ENCODE data around the gene C1orf210.

Gene C1orf210

DNA sequence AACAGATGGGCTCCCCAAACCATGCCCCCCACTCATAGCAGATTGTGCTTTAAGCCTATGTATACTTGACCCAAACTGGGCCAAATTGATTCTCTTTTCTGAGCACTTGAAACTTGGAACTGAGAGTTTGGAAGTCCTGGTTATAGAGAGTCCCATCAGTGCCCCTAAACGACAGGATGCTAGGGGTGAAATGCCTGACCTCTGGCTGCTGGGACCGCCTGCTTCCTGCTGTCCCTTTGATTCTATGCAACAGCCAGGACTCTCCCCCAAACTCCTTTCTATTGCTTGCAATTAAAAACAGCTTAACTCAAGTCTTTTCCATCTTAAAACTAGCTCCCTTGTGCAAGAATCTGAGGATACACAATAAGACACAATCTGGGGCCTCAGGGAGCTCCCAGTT lies 4.7 kb downstream of the C1orf210 start:
- TF ChIP-seq, protein P1, sequence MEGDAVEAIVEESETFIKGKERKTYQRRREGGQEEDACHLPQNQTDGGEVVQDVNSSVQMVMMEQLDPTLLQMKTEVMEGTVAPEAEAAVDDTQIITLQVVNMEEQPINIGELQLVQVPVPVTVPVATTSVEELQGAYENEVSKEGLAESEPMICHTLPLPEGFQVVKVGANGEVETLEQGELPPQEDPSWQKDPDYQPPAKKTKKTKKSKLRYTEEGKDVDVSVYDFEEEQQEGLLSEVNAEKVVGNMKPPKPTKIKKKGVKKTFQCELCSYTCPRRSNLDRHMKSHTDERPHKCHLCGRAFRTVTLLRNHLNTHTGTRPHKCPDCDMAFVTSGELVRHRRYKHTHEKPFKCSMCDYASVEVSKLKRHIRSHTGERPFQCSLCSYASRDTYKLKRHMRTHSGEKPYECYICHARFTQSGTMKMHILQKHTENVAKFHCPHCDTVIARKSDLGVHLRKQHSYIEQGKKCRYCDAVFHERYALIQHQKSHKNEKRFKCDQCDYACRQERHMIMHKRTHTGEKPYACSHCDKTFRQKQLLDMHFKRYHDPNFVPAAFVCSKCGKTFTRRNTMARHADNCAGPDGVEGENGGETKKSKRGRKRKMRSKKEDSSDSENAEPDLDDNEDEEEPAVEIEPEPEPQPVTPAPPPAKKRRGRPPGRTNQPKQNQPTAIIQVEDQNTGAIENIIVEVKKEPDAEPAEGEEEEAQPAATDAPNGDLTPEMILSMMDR (IDR thresholded peaks at IDR 0.05; ENCODE audit: insufficient read depth, low read depth, low read length, missing control alignments): no peak
- DNase-seq (ENCODE audit: low read depth): no peak
- no peak overlapping the region for H3K4me3 ChIP-seq (ENCODE audit: low read depth, low read length)

GRCh38 chr1:43279666-43280065 lies 5.7 kb downstream of the C1orf210 start:
- DNase-seq (ENCODE audit: low read depth): no peak
- H3K4me3 ChIP-seq (ENCODE audit: low read depth, low read length): no peak overlapping the region
- TF ChIP-seq, protein P1 (IDR thresholded peaks at IDR 0.05; ENCODE audit: insufficient read depth, low read depth, low read length, missing control alignments): no peak

GRCh38 chr1:43279161-43279560 lies 6.2 kb downstream of the C1orf210 start:
- H3K4me3 ChIP-seq (ENCODE audit: low read depth, low read length): no peak overlapping the region
- TF ChIP-seq, protein P1 (IDR thresholded peaks at IDR 0.05; ENCODE audit: insufficient read depth, low read depth, low read length, missing control alignments): no peak
- DNase-seq (ENCODE audit: low read depth): no peak

- DNase-seq (ENCODE audit: low read depth): no peak
- no peak overlapping the region for H3K4me3 ChIP-seq (ENCODE audit: low read depth, low read length)
- TF ChIP-seq, protein P1 (IDR thresholded peaks at IDR 0.05; ENCODE audit: insufficient read depth, low read depth, low read length, missing control alignments): no peak
Measured at GRCh38 chr1:43277116-43277876, 8.1 kb downstream of the C1orf210 start.

- TF ChIP-seq, protein P1 (IDR thresholded peaks at IDR 0.05; ENCODE audit: insufficient read depth, low read depth, low read length, missing control alignments): no peak
- H3K4me3 ChIP-seq (ENCODE audit: low read depth, low read length): no peak overlapping the region
Measured at GRCh38 chr1:43276673-43277072, 8.7 kb downstream of the C1orf210 start.

DNA sequence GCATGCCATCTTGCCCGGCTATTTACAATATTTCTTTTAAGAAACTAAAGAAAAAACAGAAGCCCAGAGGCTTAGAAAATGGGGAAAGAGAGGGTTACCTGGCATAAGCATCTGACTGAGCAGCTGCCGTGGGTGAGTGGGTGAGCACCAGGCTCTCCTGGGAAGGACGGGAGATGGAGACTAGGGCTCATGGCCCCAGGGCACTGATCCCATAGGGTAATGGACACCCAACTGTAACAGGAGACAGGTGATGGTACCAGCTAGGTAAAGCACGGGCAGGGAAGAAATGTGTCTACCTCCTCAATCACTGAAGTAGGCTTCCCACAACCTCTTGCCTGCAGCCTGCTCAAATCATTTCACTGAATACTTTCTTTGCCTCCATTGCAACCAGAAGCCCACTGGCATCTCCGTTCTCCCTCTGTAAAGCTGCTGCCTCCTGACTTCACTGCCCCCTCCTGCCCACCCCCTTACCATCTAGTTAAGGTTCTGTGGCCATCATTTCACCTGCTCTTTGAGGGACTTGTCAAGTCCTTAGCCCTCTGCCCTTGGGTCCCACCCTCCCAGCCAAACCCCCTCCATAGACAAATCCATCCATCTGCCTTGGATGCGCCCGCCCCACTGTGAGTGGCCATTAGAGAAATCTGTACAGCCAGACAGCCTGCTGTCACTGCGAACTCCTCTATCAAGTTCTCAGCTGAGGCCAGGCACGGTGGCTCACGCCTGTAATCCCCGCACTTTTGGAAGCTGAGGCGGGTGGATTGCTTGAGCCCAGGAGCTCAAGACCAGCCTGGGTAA lies 9.4 kb downstream of the C1orf210 start:
- no peak overlapping the region for H3K4me3 ChIP-seq (ENCODE audit: low read depth, low read length)
- no peak for DNase-seq (ENCODE audit: low read depth)
- TF ChIP-seq, protein P1 (IDR thresholded peaks at IDR 0.05; ENCODE audit: insufficient read depth, low read depth, low read length, missing control alignments): no peak

More at GRCh38 chr1:43276673-43277072, 8.7 kb downstream of the C1orf210 start:
- no peak for DNase-seq (ENCODE audit: low read depth)
